Kidney epithelial cell (primary cell): Measurements from ENCODE around the gene MTOR. TPM values are rescaled to one million over a fixed set of nuclear protein-coding genes. Genes with fewer than 3 reads are reported as not detected.

ENCODE experiments used
- DNase-seq: peaks from one replicate; pipeline ENCODE4 v3.0.0-alpha.2; 2010; ENCODE audit warnings: low read depth
- H3K27me3 ChIP-seq: 2 replicates; pipeline ENCODE4 v1.6.0; 2011; ENCODE audit warnings: low read length; ENCODE audit not compliant: control insufficient read depth, insufficient read depth
- H3K36me3 ChIP-seq: 2 replicates; pipeline ENCODE4 v1.5.1; 2011; ENCODE audit warnings: low read length; ENCODE audit not compliant: control insufficient read depth, insufficient read depth
- H3K4me3 ChIP-seq: 2 replicates; pipeline ENCODE4 v1.5.1; 2011; ENCODE audit warnings: low read depth, mild to moderate bottlenecking, control low read depth, low read length
- CTCF ChIP-seq: IDR thresholded peaks from 2 replicates; pipeline ENCODE4 v1.5.1; 2011; ENCODE audit warnings: mild to moderate bottlenecking, moderate library complexity, low read length, control low read depth, inconsistent platforms; ENCODE audit not compliant: insufficient read depth, poor library complexity, severe bottlenecking
- total RNA-seq: library from RNA; depleted of rRNA; stranded (reverse); fragments of >200 nt; gene quantifications from 2 replicates; pipeline ENCODE4 v1.2.3, GENCODE V29; 2015

Gene MTOR
- total RNA-seq, 1 donor from 2014 or later: 41.3 TPM

GRCh38 chr1:11144570-11145256 lies 117.6 kb downstream of the MTOR start:
- no peak for DNase-seq
- H3K27me3 ChIP-seq: no peaks in the 10 kb centered on the region
- H3K36me3 ChIP-seq: peaks cover 2% of the 10 kb centered on the region
- no peak for TF ChIP-seq CTCF
- H3K4me3 ChIP-seq: no peak overlapping the region

GRCh38 chr1:11143907-11144306 lies 118.4 kb downstream of the MTOR start:
- peaks cover 2% of the 10 kb centered on the region for H3K36me3 ChIP-seq
- H3K27me3 ChIP-seq: no peaks in the 10 kb centered on the region
- DNase-seq: no peak
- H3K4me3 ChIP-seq: no peak overlapping the region
- TF ChIP-seq CTCF: no peak

GRCh38 chr1:11143401-11143800 lies 119.0 kb downstream of the MTOR start:
- no peak overlapping the region for H3K4me3 ChIP-seq
- DNase-seq: no peak
- no peak for TF ChIP-seq CTCF
- H3K27me3 ChIP-seq: no peaks in the 10 kb centered on the region
- peaks cover 2% of the 10 kb centered on the region for H3K36me3 ChIP-seq

- peaks cover 2% of the 10 kb centered on the region for H3K36me3 ChIP-seq
- H3K27me3 ChIP-seq: no peaks in the 10 kb centered on the region
- no peak overlapping the region for H3K4me3 ChIP-seq
- DNase-seq: no peak
- TF ChIP-seq CTCF: no peak
These were observed 119.5 kb downstream of the MTOR start for GRCh38 chr1:11142618-11143391.

GRCh38 chr1:11138952-11139351 lies 123.4 kb downstream of the MTOR start:
- no peak for DNase-seq
- Histone ChIP-seq H3K4me3 (no peak overlapping the region), H3K27me3 (no peaks in the 10 kb centered on the region), H3K36me3 (no peaks in the 10 kb centered on the region)
- no peak for TF ChIP-seq CTCF
